Trophoblast cell (in vitro differentiated cells and primary cell): ENCODE results near the gene EPM2A.

Experiments used
- DNase-seq, 2 donors: peaks; one replicate each; pipeline ENCODE4 v3.0.0-alpha.2; 2016
- H2AFZ ChIP-seq: 2 replicates; pipeline ENCODE4 v1.6.1; 2013; ENCODE audit warnings: low read length, moderate library complexity, mild to moderate bottlenecking; ENCODE audit not compliant: insufficient read depth, poor library complexity
- H2AK5ac ChIP-seq: 2 replicates; pipeline ENCODE4 v1.6.1; 2013; ENCODE audit warnings: mild to moderate bottlenecking, low read length
- H2BK120ac ChIP-seq: 2 replicates; pipeline ENCODE4 v1.6.1; 2013; ENCODE audit warnings: low read length, mild to moderate bottlenecking, moderate library complexity; ENCODE audit not compliant: insufficient read depth, poor library complexity
- H2BK12ac ChIP-seq: 2 replicates; pipeline ENCODE4 v1.6.1; 2013; ENCODE audit warnings: mild to moderate bottlenecking, low read length, moderate library complexity
- H2BK5ac ChIP-seq: 2 replicates; pipeline ENCODE4 v1.6.1; 2013; ENCODE audit warnings: low read length, low read depth, moderate library complexity, mild to moderate bottlenecking; ENCODE audit not compliant: poor library complexity
- H3K14ac ChIP-seq: 2 replicates; pipeline ENCODE4 v1.6.1; 2013; ENCODE audit warnings: mild to moderate bottlenecking, low read length
- H3K18ac ChIP-seq: 2 replicates; pipeline ENCODE4 v1.6.1; 2013; ENCODE audit warnings: mild to moderate bottlenecking, low read length
- H3K23ac ChIP-seq: 2 replicates; pipeline ENCODE4 v1.6.1; 2013; ENCODE audit warnings: low read length
- H3K27ac ChIP-seq: 2 replicates; pipeline ENCODE4 v1.5.1; 2013; ENCODE audit warnings: low read depth, mild to moderate bottlenecking, inconsistent platforms, low read length, moderate library complexity
- H3K27me3 ChIP-seq: 2 replicates; pipeline ENCODE4 v1.6.1; 2013; ENCODE audit warnings: inconsistent platforms, mild to moderate bottlenecking, low read length, moderate library complexity; ENCODE audit not compliant: insufficient read depth
- H3K36me3 ChIP-seq, 2 experiments: 1 replicate in 1 of 2; 2 replicates in 1 of 2; pipeline ENCODE4 v1.6.1; 2013; ENCODE audit warnings: low read length in 2 of 2, mild to moderate bottlenecking in 2 of 2, moderate library complexity in 1 of 2; ENCODE audit not compliant: insufficient read depth in 2 of 2, control insufficient read depth in 1 of 2
- H3K4ac ChIP-seq: 2 replicates; pipeline ENCODE4 v1.6.1; 2013; ENCODE audit warnings: low read depth, mild to moderate bottlenecking, low read length, moderate library complexity
- H3K4me1 ChIP-seq, 2 experiments: 1 replicate in 1 of 2; 2 replicates in 1 of 2; pipeline ENCODE4 v1.6.1; 2013; ENCODE audit warnings: low read length in 2 of 2, mild to moderate bottlenecking in 2 of 2, moderate library complexity in 1 of 2; ENCODE audit not compliant: insufficient read depth in 2 of 2, control insufficient read depth in 1 of 2
- H3K4me2 ChIP-seq: 2 replicates; pipeline ENCODE4 v1.6.1; 2013; ENCODE audit warnings: inconsistent platforms, mild to moderate bottlenecking, low read length, moderate library complexity
- H3K4me3 ChIP-seq: 2 replicates; pipeline ENCODE4 v1.5.1; 2013; ENCODE audit warnings: mild to moderate bottlenecking, low read depth, low read length, inconsistent platforms
- H3K79me1 ChIP-seq: one replicate; pipeline ENCODE4 v1.6.1; 2013; ENCODE audit warnings: low read length
- H3K79me2 ChIP-seq: 2 replicates; pipeline ENCODE4 v1.6.1; 2013; ENCODE audit warnings: low read length, mild to moderate bottlenecking; ENCODE audit not compliant: control insufficient read depth, insufficient read depth, poor library complexity
- H3K9ac ChIP-seq: 2 replicates; pipeline ENCODE4 v1.6.1; 2013; ENCODE audit warnings: mild to moderate bottlenecking, low read length
- H3K9me3 ChIP-seq: 2 replicates; pipeline ENCODE4 v1.6.1; 2013; ENCODE audit warnings: low read depth, mild to moderate bottlenecking, control low read depth, inconsistent platforms, low read length; ENCODE audit not compliant: insufficient read depth
- H4K12ac ChIP-seq: 2 replicates; pipeline ENCODE4 v1.6.1; 2013; ENCODE audit warnings: low read depth, mild to moderate bottlenecking, low read length, moderate library complexity
- H4K8ac ChIP-seq: 2 replicates; pipeline ENCODE4 v1.6.1; 2013; ENCODE audit warnings: low read depth, mild to moderate bottlenecking, low read length, moderate library complexity
- H4K91ac ChIP-seq: one replicate; pipeline ENCODE4 v1.6.1; 2013; ENCODE audit warnings: low read depth, mild to moderate bottlenecking, low read length, moderate library complexity
- WGBS: extraction: QIAGEN DNeasy Blood & Tissue Kit; methylation state at CpG from one replicate; pipeline ENCODE4 v1.1.7; 2013; ENCODE audit warnings: missing lambda C conversion rate; ENCODE audit not compliant: insufficient read length, insufficient coverage; ENCODE audit errors: extremely low coverage; 5-methylcytosine and 5-hydroxymethylcytosine counted together

The EPM2A gene

GRCh38 chr6:145660676-145661075 is 74.6 kb downstream of the EPM2A start:
- Histone ChIP-seq H3K4me2 (no peak overlapping the region), H3K79me2 (no peaks in the 10 kb centered on the region), H4K8ac (no peak overlapping the region), H4K91ac (no peak overlapping the region), H3K14ac (no peak overlapping the region), H3K27me3 (no peaks in the 10 kb centered on the region), H3K4me3 (no peak overlapping the region), H3K23ac (no peak overlapping the region), H2BK12ac (no peak overlapping the region), H2BK5ac (no peak overlapping the region), H3K18ac (no peak overlapping the region), H3K79me1 (no peaks in the 10 kb centered on the region), H3K36me3 (no peaks in the 10 kb centered on the region), H3K9me3 (no peaks in the 10 kb centered on the region), H3K4me1 (no peaks in the 10 kb centered on the region), H2BK120ac (no peak overlapping the region), H3K4ac (no peak overlapping the region), H4K12ac (no peak overlapping the region), H3K9ac (no peak overlapping the region), H2AFZ (no peak overlapping the region), H3K27ac (no peak overlapping the region), H2AK5ac (no peak overlapping the region)
- no CpG with 5 or more reads among the region's 6 CpGs for WGBS
- no peak for DNase-seq

- no peak overlapping the region for H4K8ac ChIP-seq
- H3K27ac ChIP-seq, result no peak overlapping the region
- H3K4ac ChIP-seq, result no peak overlapping the region
- H4K12ac ChIP-seq, result no peak overlapping the region
- H3K79me2 ChIP-seq, result no peaks in the 10 kb centered on the region
- H2BK120ac ChIP-seq, result no peak overlapping the region
- H3K9ac ChIP-seq, result no peak overlapping the region
- H2BK5ac ChIP-seq, result no peak overlapping the region
- H3K27me3 ChIP-seq, result no peaks in the 10 kb centered on the region
- no peak overlapping the region for H3K18ac ChIP-seq
- H2AK5ac ChIP-seq, result no peak overlapping the region
- H3K9me3 ChIP-seq, result no peaks in the 10 kb centered on the region
- DNase-seq, result no peak
- H4K91ac ChIP-seq, result no peak overlapping the region
- no peak overlapping the region for H3K4me3 ChIP-seq
- no peaks in the 10 kb centered on the region for H3K79me1 ChIP-seq
- no peak overlapping the region for H2AFZ ChIP-seq
- no peak overlapping the region for H3K14ac ChIP-seq
- H2BK12ac ChIP-seq, result no peak overlapping the region
- H3K4me2 ChIP-seq, result no peak overlapping the region
- no peak overlapping the region for H3K23ac ChIP-seq
- no peaks in the 10 kb centered on the region for H3K36me3 ChIP-seq
- no CpG with 5 or more reads among the region's 1 CpG for WGBS
- no peaks in the 10 kb centered on the region for H3K4me1 ChIP-seq
Observed at GRCh38 chr6:145656128-145656527, 79.2 kb downstream of the EPM2A start.

- H2BK12ac ChIP-seq, result no peak overlapping the region
- no peak overlapping the region for H2AFZ ChIP-seq
- no peak overlapping the region for H2BK120ac ChIP-seq
- H4K12ac ChIP-seq, result no peak overlapping the region
- no peak overlapping the region for H3K23ac ChIP-seq
- H3K9me3 ChIP-seq, result no peaks in the 10 kb centered on the region
- H4K8ac ChIP-seq, result no peak overlapping the region
- H3K79me1 ChIP-seq, result no peaks in the 10 kb centered on the region
- no peaks in the 10 kb centered on the region for H3K4me1 ChIP-seq
- H3K14ac ChIP-seq, result no peak overlapping the region
- no peak overlapping the region for H3K9ac ChIP-seq
- H3K79me2 ChIP-seq, result no peaks in the 10 kb centered on the region
- H4K91ac ChIP-seq, result no peak overlapping the region
- H3K4ac ChIP-seq, result no peak overlapping the region
- no peak overlapping the region for H3K4me2 ChIP-seq
- no peak overlapping the region for H3K27ac ChIP-seq
- H2AK5ac ChIP-seq, result no peak overlapping the region
- DNase-seq, result no peak
- no CpG with 5 or more reads among the region's 1 CpG for WGBS
- no peaks in the 10 kb centered on the region for H3K27me3 ChIP-seq
- no peaks in the 10 kb centered on the region for H3K36me3 ChIP-seq
- no peak overlapping the region for H3K18ac ChIP-seq
- no peak overlapping the region for H2BK5ac ChIP-seq
- no peak overlapping the region for H3K4me3 ChIP-seq
Observed at GRCh38 chr6:145652572-145652971, 82.7 kb downstream of the EPM2A start.

GRCh38 chr6:145651988-145652387 is 83.3 kb downstream of the EPM2A start:
- H3K23ac ChIP-seq, result no peak overlapping the region
- no peak overlapping the region for H3K14ac ChIP-seq
- no peaks in the 10 kb centered on the region for H3K36me3 ChIP-seq
- H3K18ac ChIP-seq, result no peak overlapping the region
- H4K91ac ChIP-seq, result no peak overlapping the region
- H3K79me2 ChIP-seq, result no peaks in the 10 kb centered on the region
- DNase-seq, result no peak
- H3K27me3 ChIP-seq, result no peaks in the 10 kb centered on the region
- H3K9ac ChIP-seq, result no peak overlapping the region
- no peaks in the 10 kb centered on the region for H3K9me3 ChIP-seq
- no peak overlapping the region for H3K4me3 ChIP-seq
- no peaks in the 10 kb centered on the region for H3K4me1 ChIP-seq
- H2BK5ac ChIP-seq, result no peak overlapping the region
- H2AK5ac ChIP-seq, result no peak overlapping the region
- no peak overlapping the region for H4K12ac ChIP-seq
- no peaks in the 10 kb centered on the region for H3K79me1 ChIP-seq
- WGBS, result no CpG with 5 or more reads among the region's 2 CpGs
- H2AFZ ChIP-seq, result no peak overlapping the region
- H2BK12ac ChIP-seq, result no peak overlapping the region
- H4K8ac ChIP-seq, result no peak overlapping the region
- H3K27ac ChIP-seq, result no peak overlapping the region
- H3K4me2 ChIP-seq, result no peak overlapping the region
- no peak overlapping the region for H3K4ac ChIP-seq
- H2BK120ac ChIP-seq, result no peak overlapping the region
